HEK293 (cell line): ENCODE data around the gene ETF1.

Experiments
- EGR2 ChIP-seq: fragments of 450-650 bp; formaldehyde crosslinking; IDR thresholded peaks from 2 replicates; pipeline ENCODE4 v1.5.1; 2016; ENCODE audit warnings: low read depth, missing biosample characterization, missing genetic modification characterization
- KLF16 ChIP-seq: fragments of 450-650 bp; formaldehyde crosslinking; IDR thresholded peaks from 2 replicates; pipeline ENCODE4 v1.5.1; 2017; ENCODE audit warnings: missing biosample characterization, missing genetic modification characterization
- SALL2 ChIP-seq: fragments of 450-650 bp; formaldehyde crosslinking; IDR thresholded peaks from 2 replicates; pipeline ENCODE4 v1.5.0; 2017; ENCODE audit warnings: missing biosample characterization, mild to moderate bottlenecking, missing genetic modification characterization, borderline replicate concordance
- SCRT1 ChIP-seq: fragments of 450-650 bp; formaldehyde crosslinking; IDR thresholded peaks from 2 replicates; pipeline ENCODE4 v1.5.1; 2016; ENCODE audit warnings: missing biosample characterization, missing genetic modification characterization, borderline replicate concordance
- SCRT2 ChIP-seq: fragments of 450-650 bp; formaldehyde crosslinking; IDR thresholded peaks from 2 replicates; pipeline ENCODE4 v1.5.1; 2016; ENCODE audit warnings: missing biosample characterization, missing genetic modification characterization
- SETDB1 ChIP-seq: IDR thresholded peaks from one replicate; pipeline ENCODE4 v1.6.1; 2017; ENCODE audit warnings: mild to moderate bottlenecking, low read length, moderate library complexity, mixed read lengths; ENCODE audit not compliant: insufficient read length
- TSHZ1 ChIP-seq: fragments of 450-650 bp; formaldehyde crosslinking; IDR thresholded peaks from 2 replicates; pipeline ENCODE4 v1.5.1; 2016; ENCODE audit warnings: missing biosample characterization, missing genetic modification characterization, borderline replicate concordance
- WT1 ChIP-seq: fragments of 450-650 bp; formaldehyde crosslinking; IDR thresholded peaks from 2 replicates; pipeline ENCODE4 v1.5.1; 2016; ENCODE audit warnings: missing biosample characterization, missing genetic modification characterization
- YY2 ChIP-seq: fragments of 450-650 bp; formaldehyde crosslinking; IDR thresholded peaks from 2 replicates; pipeline ENCODE4 v1.5.1; 2016; ENCODE audit warnings: missing biosample characterization, missing genetic modification characterization
- ZBTB26 ChIP-seq: fragments of 450-650 bp; formaldehyde crosslinking; optimal IDR thresholded peaks from 2 replicates; pipeline ENCODE3; 2016; ENCODE audit warnings: missing biosample characterization, mild to moderate bottlenecking, missing genetic modification characterization
- ZFP41 ChIP-seq: fragments of 450-650 bp; formaldehyde crosslinking; IDR thresholded peaks from 2 replicates; pipeline ENCODE4 v1.5.1; 2016; ENCODE audit warnings: missing biosample characterization, missing genetic modification characterization, borderline replicate concordance
- ZNF114 ChIP-seq: fragments of 450-650 bp; formaldehyde crosslinking; IDR thresholded peaks from 2 replicates; pipeline ENCODE4 v1.5.0; 2017; ENCODE audit warnings: missing biosample characterization, missing genetic modification characterization
- ZNF155 ChIP-seq: fragments of 450-650 bp; formaldehyde crosslinking; IDR thresholded peaks from 2 replicates; pipeline ENCODE4 v1.5.1; 2016; ENCODE audit warnings: missing biosample characterization, missing genetic modification characterization
- ZNF174 ChIP-seq: fragments of 450-650 bp; formaldehyde crosslinking; IDR thresholded peaks from 2 replicates; pipeline ENCODE4 v1.5.0; 2017; ENCODE audit warnings: missing biosample characterization, mild to moderate bottlenecking, missing genetic modification characterization
- ZNF19 ChIP-seq: fragments of 450-650 bp; formaldehyde crosslinking; IDR thresholded peaks from 2 replicates; pipeline ENCODE4; 2016; ENCODE audit warnings: missing biosample characterization, missing genetic modification characterization, low read depth
- ZNF202 ChIP-seq: fragments of 450-650 bp; formaldehyde crosslinking; IDR thresholded peaks from 2 replicates; pipeline ENCODE4 v1.5.1; 2016; ENCODE audit warnings: missing biosample characterization, missing genetic modification characterization, borderline replicate concordance
- ZNF23 ChIP-seq: fragments of 450-650 bp; formaldehyde crosslinking; IDR thresholded peaks from 2 replicates; pipeline ENCODE4 v1.5.1; 2016; ENCODE audit warnings: missing biosample characterization, missing genetic modification characterization, borderline replicate concordance
- ZNF248 ChIP-seq: fragments of 450-650 bp; formaldehyde crosslinking; IDR thresholded peaks from 2 replicates; pipeline ENCODE4 v1.5.1; 2017; ENCODE audit warnings: missing biosample characterization, missing genetic modification characterization
- ZNF274 ChIP-seq, 2 experiments: fragments of 200-500 bp in 1 of 2; fragments of 450-650 bp in 1 of 2; sonication (Bioruptor generic) in 1 of 2; formaldehyde crosslinking in 1 of 2; IDR thresholded peaks; 2 replicates each; pipeline versions ENCODE4 v1.5.1 to v1.6.1; 2014 to 2016; ENCODE audit warnings: borderline replicate concordance in 1 of 2, inconsistent platforms in 1 of 2, low read length in 1 of 2, missing biosample characterization in 1 of 2, missing genetic modification characterization in 1 of 2
- ZNF341 ChIP-seq: fragments of 450-650 bp; formaldehyde crosslinking; IDR thresholded peaks from 2 replicates; pipeline ENCODE4; 2016; ENCODE audit warnings: low read depth, missing biosample characterization, missing genetic modification characterization
- ZNF394 ChIP-seq: fragments of 450-650 bp; formaldehyde crosslinking; IDR thresholded peaks from 2 replicates; pipeline ENCODE4 v1.5.1; 2016; ENCODE audit warnings: missing biosample characterization, missing genetic modification characterization, mild to moderate bottlenecking, moderate library complexity, borderline replicate concordance
- ZNF423 ChIP-seq: fragments of 450-650 bp; formaldehyde crosslinking; IDR thresholded peaks from 2 replicates; pipeline ENCODE4 v1.5.1; 2016; ENCODE audit warnings: missing biosample characterization, missing genetic modification characterization
- ZNF510 ChIP-seq: fragments of 450-650 bp; formaldehyde crosslinking; IDR thresholded peaks from 2 replicates; pipeline ENCODE4 v1.5.1; 2018; ENCODE audit warnings: mild to moderate bottlenecking, missing genetic modification characterization, missing biosample characterization; ENCODE audit not compliant: insufficient replicate concordance
- ZNF580 ChIP-seq: fragments of 450-650 bp; formaldehyde crosslinking; IDR thresholded peaks from 2 replicates; pipeline ENCODE4 v1.5.1; 2016; ENCODE audit warnings: missing biosample characterization, missing genetic modification characterization
- ZNF596 ChIP-seq: fragments of 450-650 bp; IDR thresholded peaks from 2 replicates; pipeline ENCODE4 v1.5.0; 2018; ENCODE audit warnings: missing biosample characterization, mild to moderate bottlenecking, missing genetic modification characterization, moderate library complexity
- ZNF639 ChIP-seq: fragments of 450-650 bp; formaldehyde crosslinking; IDR thresholded peaks from 2 replicates; pipeline ENCODE4 v1.5.1; 2016; ENCODE audit warnings: missing biosample characterization, missing genetic modification characterization
- ZNF645 ChIP-seq: fragments of 450-650 bp; formaldehyde crosslinking; IDR thresholded peaks from 2 replicates; pipeline ENCODE4; 2016; ENCODE audit warnings: missing biosample characterization, missing genetic modification characterization
- ZNF76 ChIP-seq: fragments of 450-650 bp; formaldehyde crosslinking; IDR thresholded peaks from 2 replicates; pipeline ENCODE4; 2016; ENCODE audit warnings: low read depth, missing biosample characterization, missing genetic modification characterization, borderline replicate concordance
- ZNF768 ChIP-seq: fragments of 450-650 bp; formaldehyde crosslinking; IDR thresholded peaks from 2 replicates; pipeline ENCODE4 v1.5.1; 2018; ENCODE audit warnings: missing biosample characterization, mild to moderate bottlenecking, missing genetic modification characterization
- ZNF791 ChIP-seq: fragments of 450-650 bp; formaldehyde crosslinking; IDR thresholded peaks from 2 replicates; pipeline ENCODE4 v1.5.1; 2016; ENCODE audit warnings: missing biosample characterization, missing genetic modification characterization
- ZNF830 ChIP-seq: fragments of 450-650 bp; IDR thresholded peaks from 2 replicates; pipeline ENCODE4 v1.5.0; 2018; ENCODE audit warnings: missing biosample characterization, missing genetic modification characterization, low read depth, mild to moderate bottlenecking, moderate library complexity

The ETF1 gene

GRCh38 chr5:138464388-138465260 lies 78.4 kb downstream of the ETF1 start (continued):
- no peak; the same call in 1 of the 2 replicates for TF ChIP-seq TSHZ1 (tag by site-specific recombination)
- TF ChIP-seq ZNF174 (tag by site-specific recombination) = no peak
- TF ChIP-seq SCRT1 (tag by site-specific recombination) = no peak
- TF ChIP-seq ZNF114 (tag by site-specific recombination) = no peak
- TF ChIP-seq ZNF76 (tag by site-specific recombination) = peak; percentile 75; the same call in 1 of the 2 replicates
- no peak for TF ChIP-seq ZNF510 (tag by site-specific recombination)
- peak; percentile 41; the same call in 1 of the 2 replicates for TF ChIP-seq SCRT2 (tag by site-specific recombination)
- TF ChIP-seq WT1 (tag by site-specific recombination) = peak; percentile 81
- TF ChIP-seq ZNF274 (IDR thresholded peaks at IDR 0.05; ENCODE audit: low read length) = no peak
- TF ChIP-seq ZNF274 (tag by site-specific recombination; IDR thresholded peaks at IDR 0.05; ENCODE audit: borderline replicate concordance) = no peak
- no peak for TF ChIP-seq ZNF23 (tag by site-specific recombination)
- TF ChIP-seq SETDB1 = no peak
- TF ChIP-seq ZNF248 (tag by site-specific recombination) = no peak
- no peak; the same call in none of the 2 replicates for TF ChIP-seq KLF16 (tag by site-specific recombination)
- no peak for TF ChIP-seq ZNF768
- no peak for TF ChIP-seq ZNF791 (tag by site-specific recombination)
- no peak for TF ChIP-seq ZNF202 (tag by site-specific recombination)
- peak; percentile 16; the same call in 1 of the 2 replicates for TF ChIP-seq ZNF423 (tag by site-specific recombination)
- 0 out of 2 replicates have a peak, but pooled peaks have one; percentile 14 for TF ChIP-seq ZNF639
- TF ChIP-seq ZNF155 = no peak
- no peak for TF ChIP-seq ZNF830 (tag by site-specific recombination)
- TF ChIP-seq ZNF645 = no peak
- TF ChIP-seq ZNF341 (tag by site-specific recombination) = peak; percentile 81
- no peak for TF ChIP-seq YY2 (tag by site-specific recombination)
- peak; percentile 97 for TF ChIP-seq ZBTB26 (tag by site-specific recombination)
- no peak for TF ChIP-seq ZFP41 (tag by site-specific recombination)
- no peak for TF ChIP-seq ZNF19 (tag by site-specific recombination)
- TF ChIP-seq ZNF580 = 0 out of 2 replicates have a peak, but pooled peaks have one; percentile 12
- TF ChIP-seq SALL2 (tag by site-specific recombination) = no peak
- peak; percentile 96 for TF ChIP-seq EGR2 (tag by site-specific recombination)
- TF ChIP-seq ZNF596 = no peak
- TF ChIP-seq ZNF394 (tag by site-specific recombination) = no peak
